Lower leg skin (tissue), 3 donors: ENCODE measurements around the gene CRB2.

Experiments used
- POLR2A ChIP-seq, 2 donors: fragments of 450-650 bp; IDR thresholded peaks; one replicate each; pipeline ENCODE4 v1.6.1; 2016 to 2017; ENCODE audit warnings: antibody characterized with exemption in 2 of 2, mild to moderate bottlenecking in 1 of 2, moderate library complexity in 1 of 2
- TF ChIP-seq, protein P1 (sequence below), 3 donors: fragments of 450-650 bp; IDR thresholded peaks; one replicate each; pipeline ENCODE4 v1.5.1; 2016; ENCODE audit warnings: antibody characterized with exemption in 3 of 3, mild to moderate bottlenecking in 3 of 3, moderate library complexity in 2 of 3

DNA sequence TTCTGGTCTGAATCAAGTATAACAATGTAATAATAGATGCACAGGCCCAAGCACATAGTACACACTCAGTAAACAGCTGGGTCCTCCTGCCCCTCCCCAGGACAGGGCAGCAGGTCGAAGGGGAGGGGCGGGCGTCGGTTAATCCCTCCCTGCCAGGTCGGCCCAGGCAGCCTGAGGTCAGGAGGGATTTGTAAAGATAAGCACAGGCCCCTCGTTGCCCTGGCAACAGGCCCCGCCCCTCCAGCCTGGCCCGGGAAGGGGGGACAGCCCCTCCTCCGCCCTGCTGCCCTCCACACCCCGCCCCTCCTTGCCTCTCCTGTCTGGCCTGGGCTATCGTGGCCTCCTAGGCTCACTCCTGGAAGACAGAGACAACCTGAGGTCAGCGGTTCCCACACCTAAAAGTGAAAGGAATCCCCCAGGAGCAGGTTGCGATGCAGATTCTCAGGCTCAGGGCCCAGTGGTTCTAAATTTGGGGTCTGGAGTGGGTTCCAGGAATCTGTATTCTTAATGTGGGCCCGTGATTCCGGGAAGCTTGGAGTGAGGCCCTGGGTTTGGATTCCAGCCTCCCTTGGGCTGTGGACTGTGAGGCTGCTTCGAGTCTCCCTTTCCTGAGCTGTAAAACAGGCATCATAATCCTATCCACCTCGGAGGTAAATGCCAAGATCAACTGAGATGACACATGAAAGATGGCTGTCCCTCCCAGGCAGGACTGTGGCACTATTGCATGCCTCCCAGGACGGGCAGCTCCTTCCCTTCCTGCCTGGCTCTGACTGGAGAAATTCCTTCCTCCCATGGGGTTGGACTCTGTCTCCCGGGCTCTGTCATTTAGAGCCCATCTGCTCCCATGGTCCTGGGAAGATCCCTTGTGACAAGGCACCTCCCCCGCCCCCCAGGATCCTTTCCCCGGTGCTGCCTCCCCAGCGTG lies 4.4 kb downstream of the CRB2 start:
- TF ChIP-seq POLR2A (IDR thresholded peaks at IDR 0.05) = no peak
- TF ChIP-seq, protein P1, sequence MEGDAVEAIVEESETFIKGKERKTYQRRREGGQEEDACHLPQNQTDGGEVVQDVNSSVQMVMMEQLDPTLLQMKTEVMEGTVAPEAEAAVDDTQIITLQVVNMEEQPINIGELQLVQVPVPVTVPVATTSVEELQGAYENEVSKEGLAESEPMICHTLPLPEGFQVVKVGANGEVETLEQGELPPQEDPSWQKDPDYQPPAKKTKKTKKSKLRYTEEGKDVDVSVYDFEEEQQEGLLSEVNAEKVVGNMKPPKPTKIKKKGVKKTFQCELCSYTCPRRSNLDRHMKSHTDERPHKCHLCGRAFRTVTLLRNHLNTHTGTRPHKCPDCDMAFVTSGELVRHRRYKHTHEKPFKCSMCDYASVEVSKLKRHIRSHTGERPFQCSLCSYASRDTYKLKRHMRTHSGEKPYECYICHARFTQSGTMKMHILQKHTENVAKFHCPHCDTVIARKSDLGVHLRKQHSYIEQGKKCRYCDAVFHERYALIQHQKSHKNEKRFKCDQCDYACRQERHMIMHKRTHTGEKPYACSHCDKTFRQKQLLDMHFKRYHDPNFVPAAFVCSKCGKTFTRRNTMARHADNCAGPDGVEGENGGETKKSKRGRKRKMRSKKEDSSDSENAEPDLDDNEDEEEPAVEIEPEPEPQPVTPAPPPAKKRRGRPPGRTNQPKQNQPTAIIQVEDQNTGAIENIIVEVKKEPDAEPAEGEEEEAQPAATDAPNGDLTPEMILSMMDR (IDR thresholded peaks at IDR 0.05) = no peak
